Adrenal gland (tissue), 5 donors: ENCODE data around the gene CCDC85C.

Source experiments
- POLR2A ChIP-seq, 2 donors: fragments of 450-650 bp; IDR thresholded peaks; one replicate each; pipeline ENCODE4 v1.6.1; 2017; ENCODE audit warnings: antibody characterized with exemption in 2 of 2, mild to moderate bottlenecking in 2 of 2, moderate library complexity in 1 of 2
- TF ChIP-seq, protein P1 (sequence below), 6 experiments: fragments of 450-650 bp in 4 of 6; fragments of 200-600 bp in 2 of 6; sonication (generic) in 1 of 6; IDR thresholded peaks; 1 replicate in 5 of 6; 2 replicates in 1 of 6; pipeline versions ENCODE4 v1.5.1 to v1.8.0; 2016 to 2021; ENCODE audit warnings: antibody characterized with exemption in 6 of 6, mild to moderate bottlenecking in 2 of 6, moderate library complexity in 1 of 6
- donor health status: DM: no; HTN: no; CAD: no.

DNA sequence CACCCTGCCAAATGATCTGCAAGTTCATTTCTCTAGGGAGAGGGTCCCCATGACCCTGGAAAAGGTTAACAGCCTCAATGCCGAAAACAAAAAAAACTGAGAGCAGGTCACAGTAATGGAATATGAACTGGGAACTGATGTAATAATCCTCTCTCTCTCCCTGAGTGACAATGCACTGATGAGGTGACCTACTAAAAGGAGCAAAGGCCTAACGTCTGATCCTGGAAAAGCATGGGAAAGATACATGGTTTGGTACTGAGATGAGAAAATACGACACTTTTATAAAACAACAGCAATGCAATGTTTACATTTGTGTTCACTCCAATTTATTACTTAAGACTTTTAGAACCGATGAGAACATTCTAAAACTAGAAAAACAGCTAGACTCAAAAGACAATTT is 151.0 kb downstream of the CCDC85C start:
- TF ChIP-seq, protein P1, sequence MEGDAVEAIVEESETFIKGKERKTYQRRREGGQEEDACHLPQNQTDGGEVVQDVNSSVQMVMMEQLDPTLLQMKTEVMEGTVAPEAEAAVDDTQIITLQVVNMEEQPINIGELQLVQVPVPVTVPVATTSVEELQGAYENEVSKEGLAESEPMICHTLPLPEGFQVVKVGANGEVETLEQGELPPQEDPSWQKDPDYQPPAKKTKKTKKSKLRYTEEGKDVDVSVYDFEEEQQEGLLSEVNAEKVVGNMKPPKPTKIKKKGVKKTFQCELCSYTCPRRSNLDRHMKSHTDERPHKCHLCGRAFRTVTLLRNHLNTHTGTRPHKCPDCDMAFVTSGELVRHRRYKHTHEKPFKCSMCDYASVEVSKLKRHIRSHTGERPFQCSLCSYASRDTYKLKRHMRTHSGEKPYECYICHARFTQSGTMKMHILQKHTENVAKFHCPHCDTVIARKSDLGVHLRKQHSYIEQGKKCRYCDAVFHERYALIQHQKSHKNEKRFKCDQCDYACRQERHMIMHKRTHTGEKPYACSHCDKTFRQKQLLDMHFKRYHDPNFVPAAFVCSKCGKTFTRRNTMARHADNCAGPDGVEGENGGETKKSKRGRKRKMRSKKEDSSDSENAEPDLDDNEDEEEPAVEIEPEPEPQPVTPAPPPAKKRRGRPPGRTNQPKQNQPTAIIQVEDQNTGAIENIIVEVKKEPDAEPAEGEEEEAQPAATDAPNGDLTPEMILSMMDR (IDR thresholded peaks at IDR 0.05), result no peak
- TF ChIP-seq POLR2A (IDR thresholded peaks at IDR 0.05), result no peak
